ENCODE data around the gene SUPT6H.
"Not testable (repeated sequence)": the region's sequence is repeated elsewhere in the genome, so short reads cannot be mapped to it uniquely, and the experiment has no call there.

Gene SUPT6H

GRCh38 chr17:28657756-28658155, 4.2 kb upstream of the SUPT6H start:
- no peak for DNase-seq (ENCODE audit: low read depth)

GRCh38 chr17:28658342-28658741, 3.7 kb upstream of the SUPT6H start:
- DNase-seq (ENCODE audit: low read depth); H3K4me3 ChIP-seq (ENCODE audit: low read depth, low read length): not testable (repeated sequence)

More at GRCh38 chr17:28657756-28658155, 4.2 kb upstream of the SUPT6H start:
- TF ChIP-seq MAX (IDR thresholded peaks at IDR 0.05; ENCODE audit: low read depth, low read length) (no peak), MYC (IDR thresholded peaks at IDR 0.05; ENCODE audit: low read depth, low read length) (no peak), POLR2A (IDR thresholded peaks at IDR 0.05; ENCODE audit: extremely low read depth, insufficient read length) (no peak), CTCF (IDR thresholded peaks at IDR 0.05; ENCODE audit: low read depth, low read length) (no peak)
- no peak overlapping the region for H3K4me3 ChIP-seq (ENCODE audit: low read depth, low read length)

GRCh38 chr17:28658766-28659496, 3.1 kb upstream of the SUPT6H start:
- not testable (repeated sequence) for H3K4me3 ChIP-seq (ENCODE audit: low read depth, low read length); DNase-seq (ENCODE audit: low read depth)

GRCh38 chr17:28659497-28659881, 2.5 kb upstream of the SUPT6H start:
- DNase-seq (ENCODE audit: low read depth); H3K4me3 ChIP-seq (ENCODE audit: low read depth, low read length): not testable (repeated sequence)

GRCh38 chr17:28662527-28662829, 473 bp downstream of the SUPT6H start:
- TF ChIP-seq POLR2A (IDR thresholded peaks at IDR 0.05; ENCODE audit: extremely low read depth, insufficient read length) (no peak), MYC (IDR thresholded peaks at IDR 0.05; ENCODE audit: low read depth, low read length) (no peak), MAX (IDR thresholded peaks at IDR 0.05; ENCODE audit: low read depth, low read length) (no peak), CTCF (IDR thresholded peaks at IDR 0.05; ENCODE audit: low read depth, low read length) (no peak)
- DNase-seq (ENCODE audit: low read depth) = no peak
- H3K4me3 ChIP-seq (ENCODE audit: low read depth, low read length) = peak overlapping the region; percentile 95

- TF ChIP-seq CTCF (IDR thresholded peaks at IDR 0.05; ENCODE audit: low read depth, low read length) (no peak), MYC (IDR thresholded peaks at IDR 0.05; ENCODE audit: low read depth, low read length) (no peak), MAX (IDR thresholded peaks at IDR 0.05; ENCODE audit: low read depth, low read length) (no peak), POLR2A (IDR thresholded peaks at IDR 0.05; ENCODE audit: extremely low read depth, insufficient read length) (no peak)
- no peak for DNase-seq (ENCODE audit: low read depth)
- H3K4me3 ChIP-seq (ENCODE audit: low read depth, low read length) = peak overlapping the region; percentile 95
Measured at GRCh38 chr17:28663723-28664122, 1.7 kb downstream of the SUPT6H start.

- DNase-seq (ENCODE audit: low read depth) = peak; percentile 32
- H3K4me3 ChIP-seq (ENCODE audit: low read depth, low read length) = no peak overlapping the region
- TF ChIP-seq POLR2A (IDR thresholded peaks at IDR 0.05; ENCODE audit: extremely low read depth, insufficient read length) (no peak), MAX (IDR thresholded peaks at IDR 0.05; ENCODE audit: low read depth, low read length) (no peak), CTCF (IDR thresholded peaks at IDR 0.05; ENCODE audit: low read depth, low read length) (no peak), MYC (IDR thresholded peaks at IDR 0.05; ENCODE audit: low read depth, low read length) (no peak)
Measured at GRCh38 chr17:28665994-28666393, 4.0 kb downstream of the SUPT6H start.
